ENCODE measurements around the gene GPNMB.

DNA sequence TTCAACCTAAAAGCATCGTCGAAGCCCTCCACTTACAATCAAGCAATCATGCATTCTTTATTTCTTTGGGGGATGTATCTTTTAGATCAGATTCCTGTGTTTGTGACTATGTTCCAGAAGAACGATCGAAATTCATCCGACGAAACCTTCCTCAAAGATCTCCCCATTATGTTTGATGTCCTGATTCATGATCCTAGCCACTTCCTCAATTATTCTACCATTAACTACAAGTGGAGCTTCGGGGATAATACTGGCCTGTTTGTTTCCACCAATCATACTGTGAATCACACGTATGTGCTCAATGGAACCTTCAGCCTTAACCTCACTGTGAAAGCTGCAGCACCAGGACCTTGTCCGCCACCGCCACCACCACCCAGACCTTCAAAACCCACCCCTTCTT, 13.8 kb downstream of the GPNMB start:
- TF ChIP-seq POLR2AphosphoS5 (IDR thresholded peaks at IDR 0.05): no peak
- TF ChIP-seq POLR2A (IDR thresholded peaks at IDR 0.05): no peak
